ENCODE measurements around the gene SMOC1.

DNA sequence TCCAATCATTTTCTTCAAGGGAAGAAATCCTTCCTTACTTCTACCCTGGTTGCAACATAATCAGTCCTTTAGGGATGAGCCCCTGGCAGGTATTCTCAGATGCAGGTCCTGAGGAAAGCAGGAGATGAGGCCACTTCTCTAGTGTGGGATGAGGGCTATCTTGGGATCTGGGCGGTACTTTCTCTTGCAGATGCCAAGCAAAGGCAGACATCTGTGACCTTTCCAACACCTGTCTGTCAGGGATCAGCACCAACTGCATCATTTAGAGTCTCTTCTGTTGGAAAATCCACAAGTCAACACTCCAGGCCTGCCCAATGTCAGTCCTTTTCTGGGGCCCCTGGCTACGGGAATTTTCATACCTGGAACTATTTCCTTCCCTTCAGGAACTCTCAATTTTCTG lies 180.3 kb downstream of the SMOC1 start:
- TF ChIP-seq TAF1 (IDR thresholded peaks at IDR 0.05; ENCODE audit: borderline replicate concordance, insufficient read depth, low read length), result no peak
- TF ChIP-seq, protein P1, sequence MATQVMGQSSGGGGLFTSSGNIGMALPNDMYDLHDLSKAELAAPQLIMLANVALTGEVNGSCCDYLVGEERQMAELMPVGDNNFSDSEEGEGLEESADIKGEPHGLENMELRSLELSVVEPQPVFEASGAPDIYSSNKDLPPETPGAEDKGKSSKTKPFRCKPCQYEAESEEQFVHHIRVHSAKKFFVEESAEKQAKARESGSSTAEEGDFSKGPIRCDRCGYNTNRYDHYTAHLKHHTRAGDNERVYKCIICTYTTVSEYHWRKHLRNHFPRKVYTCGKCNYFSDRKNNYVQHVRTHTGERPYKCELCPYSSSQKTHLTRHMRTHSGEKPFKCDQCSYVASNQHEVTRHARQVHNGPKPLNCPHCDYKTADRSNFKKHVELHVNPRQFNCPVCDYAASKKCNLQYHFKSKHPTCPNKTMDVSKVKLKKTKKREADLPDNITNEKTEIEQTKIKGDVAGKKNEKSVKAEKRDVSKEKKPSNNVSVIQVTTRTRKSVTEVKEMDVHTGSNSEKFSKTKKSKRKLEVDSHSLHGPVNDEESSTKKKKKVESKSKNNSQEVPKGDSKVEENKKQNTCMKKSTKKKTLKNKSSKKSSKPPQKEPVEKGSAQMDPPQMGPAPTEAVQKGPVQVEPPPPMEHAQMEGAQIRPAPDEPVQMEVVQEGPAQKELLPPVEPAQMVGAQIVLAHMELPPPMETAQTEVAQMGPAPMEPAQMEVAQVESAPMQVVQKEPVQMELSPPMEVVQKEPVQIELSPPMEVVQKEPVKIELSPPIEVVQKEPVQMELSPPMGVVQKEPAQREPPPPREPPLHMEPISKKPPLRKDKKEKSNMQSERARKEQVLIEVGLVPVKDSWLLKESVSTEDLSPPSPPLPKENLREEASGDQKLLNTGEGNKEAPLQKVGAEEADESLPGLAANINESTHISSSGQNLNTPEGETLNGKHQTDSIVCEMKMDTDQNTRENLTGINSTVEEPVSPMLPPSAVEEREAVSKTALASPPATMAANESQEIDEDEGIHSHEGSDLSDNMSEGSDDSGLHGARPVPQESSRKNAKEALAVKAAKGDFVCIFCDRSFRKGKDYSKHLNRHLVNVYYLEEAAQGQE (IDR thresholded peaks at IDR 0.05; ENCODE audit: insufficient read depth in 1 of 2, low read depth in 2 of 2, low read length in 2 of 2), result no peak

All from PFSK-1 (cell line).